Neural progenitor cell (in vitro differentiated cells): ENCODE measurements around the gene CALCOCO2. TPM values are rescaled to one million over a fixed set of nuclear protein-coding genes. Genes with fewer than 3 reads are reported as not detected.

Source experiments
- DNase-seq: peaks from one replicate; pipeline ENCODE4 v3.0.0-alpha.2; 2016; ENCODE audit warnings: low spot score
- H2AFZ ChIP-seq: fragments of 200-600 bp; sonication (generic); replicated peaks from 2 replicates; pipeline ENCODE4 v1.6.1; 2016; ENCODE audit warnings: antibody characterized with exemption
- H3F3A ChIP-seq: fragments of 200-600 bp; sonication (generic); 2 replicates; pipeline ENCODE4 v1.6.1; 2016; ENCODE audit warnings: antibody characterized with exemption, low read depth
- H3K27ac ChIP-seq: fragments of 200-600 bp; sonication (generic); 2 replicates; pipeline ENCODE4 v1.5.1; 2016; ENCODE audit warnings: mild to moderate bottlenecking
- H3K27me3 ChIP-seq: fragments of 200-600 bp; sonication (generic); 2 replicates; pipeline ENCODE4 v1.6.1; 2016; ENCODE audit warnings: mild to moderate bottlenecking, moderate library complexity
- H3K36me3 ChIP-seq: fragments of 200-600 bp; sonication (generic); 2 replicates; pipeline ENCODE4 v1.5.1; 2016
- H3K4me1 ChIP-seq: fragments of 200-600 bp; sonication (generic); 2 replicates; pipeline ENCODE4 v1.6.1; 2016; ENCODE audit warnings: mixed run types
- H3K4me2 ChIP-seq: fragments of 200-600 bp; sonication (generic); 2 replicates; pipeline ENCODE4 v1.6.1; 2016
- H3K4me3 ChIP-seq: fragments of 200-600 bp; sonication (generic); 2 replicates; pipeline ENCODE4 v1.5.1; 2016
- H3K79me2 ChIP-seq: fragments of 200-600 bp; sonication (generic); 2 replicates; pipeline ENCODE4 v1.6.1; 2016; ENCODE audit warnings: low read depth
- H3K9ac ChIP-seq: fragments of 200-600 bp; sonication (generic); 2 replicates; pipeline ENCODE4 v1.6.1; 2016
- H3K9me3 ChIP-seq: fragments of 200-600 bp; sonication (generic); 2 replicates; pipeline ENCODE4 v1.5.1; 2016; ENCODE audit warnings: low read depth
- H4K20me1 ChIP-seq: fragments of 200-600 bp; sonication (generic); 2 replicates; pipeline ENCODE4 v1.6.1; 2016; ENCODE audit warnings: low read depth
- H3K27ac Mint-ChIP-seq: 3 replicates; pipeline ENCODE4 v1.8.0; 2021; ENCODE audit warnings: mixed read lengths
- H3K27me3 Mint-ChIP-seq: 2 replicates; pipeline ENCODE4 v1.8.0; 2022; ENCODE audit warnings: low read depth, mild to moderate bottlenecking, inconsistent platforms, moderate library complexity, mixed read lengths; ENCODE audit not compliant: insufficient read depth
- H3K36me3 Mint-ChIP-seq: 3 replicates; pipeline ENCODE4 v1.8.0; 2021; ENCODE audit warnings: mixed read lengths
- H3K4me1 Mint-ChIP-seq: 3 replicates; pipeline ENCODE4 v1.8.0; 2021; ENCODE audit warnings: mixed read lengths
- H3K4me3 Mint-ChIP-seq: 3 replicates; pipeline ENCODE4 v1.8.0; 2021; ENCODE audit warnings: mild to moderate bottlenecking, moderate library complexity, mixed read lengths
- H3K9me3 Mint-ChIP-seq: 3 replicates; pipeline ENCODE4 v1.8.0; 2020; ENCODE audit warnings: mixed read lengths
- EZH2 ChIP-seq: fragments of 200-600 bp; sonication (generic); IDR thresholded peaks from 2 replicates; pipeline ENCODE4 v1.6.1; 2017; ENCODE audit warnings: antibody characterized with exemption, mild to moderate bottlenecking, moderate library complexity
- EZH2phosphoT487 ChIP-seq: fragments of 200-600 bp; sonication (generic); IDR thresholded peaks from 2 replicates; pipeline ENCODE4 v1.6.1; 2017; ENCODE audit warnings: antibody characterized with exemption
- total RNA-seq: library from RNA; depleted of rRNA; stranded (reverse); fragments of >200 nt; gene quantifications from 2 replicates; pipeline ENCODE4 v1.2.3, GENCODE V29; 2015; ENCODE audit warnings: low replicate concordance
- TF ChIP-seq, protein P1 (sequence below): fragments of 200-600 bp; sonication (generic); IDR thresholded peaks from 2 replicates; pipeline ENCODE4 v1.5.1; 2017; ENCODE audit warnings: antibody characterized with exemption, mild to moderate bottlenecking

Gene CALCOCO2
- total RNA-seq, 1 donor from 2014 or later, result 34.1 TPM

DNA sequence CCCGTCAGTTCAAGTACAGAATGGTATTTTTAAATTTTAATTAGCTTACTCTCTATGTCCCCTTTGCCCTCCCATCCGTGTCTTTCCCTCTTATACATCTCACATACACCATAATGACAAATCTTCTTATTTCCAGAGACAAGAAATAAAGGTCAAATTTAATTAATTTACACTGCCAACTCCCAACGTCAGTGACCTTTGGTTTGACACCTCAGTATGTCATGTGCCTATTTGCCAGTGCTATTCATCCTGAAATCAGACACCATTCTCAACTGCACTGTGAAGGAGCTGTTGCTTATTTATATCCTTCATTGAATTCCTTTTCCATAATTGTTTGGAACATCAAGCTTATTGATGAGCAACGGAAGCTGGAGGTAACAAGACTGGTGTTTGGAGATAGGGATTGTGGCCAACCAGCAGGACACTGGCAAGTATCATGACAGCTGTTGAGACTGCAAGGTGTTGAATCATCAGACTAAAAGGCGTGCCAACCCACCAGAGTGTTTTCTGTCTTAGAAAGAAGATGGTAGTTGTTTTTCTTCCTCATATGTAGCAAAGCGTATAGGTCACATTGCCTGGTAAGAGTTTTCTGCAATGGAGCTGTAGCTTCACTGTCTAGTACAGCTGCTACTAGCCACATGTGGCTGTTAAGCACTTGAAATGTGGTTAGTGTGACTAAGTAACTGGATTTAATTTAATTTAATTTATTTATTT lies 12.5 kb downstream of the CALCOCO2 start:
- no peak overlapping the region for H3K27ac Mint-ChIP-seq
- H3K9me3 Mint-ChIP-seq, result no peaks in the 10 kb centered on the region
- peaks cover 5% of the 10 kb centered on the region for H3K4me1 Mint-ChIP-seq
- Histone ChIP-seq H4K20me1 (no peaks in the 10 kb centered on the region), H3K9ac (no peak overlapping the region), H3K36me3 (no peaks in the 10 kb centered on the region), H3K4me3 (no peak overlapping the region), H3K4me1 (peaks cover 12% of the 10 kb centered on the region), H3K79me2 (no peaks in the 10 kb centered on the region), H2AFZ (no peak overlapping the region), H3K4me2 (no peak overlapping the region), H3K9me3 (no peaks in the 10 kb centered on the region), H3K27ac (no peak overlapping the region), H3F3A (no peaks in the 10 kb centered on the region), H3K27me3 (no peaks in the 10 kb centered on the region)
- no peak overlapping the region for H3K4me3 Mint-ChIP-seq
- TF ChIP-seq, protein P1, sequence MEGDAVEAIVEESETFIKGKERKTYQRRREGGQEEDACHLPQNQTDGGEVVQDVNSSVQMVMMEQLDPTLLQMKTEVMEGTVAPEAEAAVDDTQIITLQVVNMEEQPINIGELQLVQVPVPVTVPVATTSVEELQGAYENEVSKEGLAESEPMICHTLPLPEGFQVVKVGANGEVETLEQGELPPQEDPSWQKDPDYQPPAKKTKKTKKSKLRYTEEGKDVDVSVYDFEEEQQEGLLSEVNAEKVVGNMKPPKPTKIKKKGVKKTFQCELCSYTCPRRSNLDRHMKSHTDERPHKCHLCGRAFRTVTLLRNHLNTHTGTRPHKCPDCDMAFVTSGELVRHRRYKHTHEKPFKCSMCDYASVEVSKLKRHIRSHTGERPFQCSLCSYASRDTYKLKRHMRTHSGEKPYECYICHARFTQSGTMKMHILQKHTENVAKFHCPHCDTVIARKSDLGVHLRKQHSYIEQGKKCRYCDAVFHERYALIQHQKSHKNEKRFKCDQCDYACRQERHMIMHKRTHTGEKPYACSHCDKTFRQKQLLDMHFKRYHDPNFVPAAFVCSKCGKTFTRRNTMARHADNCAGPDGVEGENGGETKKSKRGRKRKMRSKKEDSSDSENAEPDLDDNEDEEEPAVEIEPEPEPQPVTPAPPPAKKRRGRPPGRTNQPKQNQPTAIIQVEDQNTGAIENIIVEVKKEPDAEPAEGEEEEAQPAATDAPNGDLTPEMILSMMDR, result no peak
- TF ChIP-seq EZH2phosphoT487, result no peak
- no peak for TF ChIP-seq EZH2
- H3K36me3 Mint-ChIP-seq, result peaks cover 8% of the 10 kb centered on the region
- no peaks in the 10 kb centered on the region for H3K27me3 Mint-ChIP-seq
- DNase-seq, result no peak

DNA sequence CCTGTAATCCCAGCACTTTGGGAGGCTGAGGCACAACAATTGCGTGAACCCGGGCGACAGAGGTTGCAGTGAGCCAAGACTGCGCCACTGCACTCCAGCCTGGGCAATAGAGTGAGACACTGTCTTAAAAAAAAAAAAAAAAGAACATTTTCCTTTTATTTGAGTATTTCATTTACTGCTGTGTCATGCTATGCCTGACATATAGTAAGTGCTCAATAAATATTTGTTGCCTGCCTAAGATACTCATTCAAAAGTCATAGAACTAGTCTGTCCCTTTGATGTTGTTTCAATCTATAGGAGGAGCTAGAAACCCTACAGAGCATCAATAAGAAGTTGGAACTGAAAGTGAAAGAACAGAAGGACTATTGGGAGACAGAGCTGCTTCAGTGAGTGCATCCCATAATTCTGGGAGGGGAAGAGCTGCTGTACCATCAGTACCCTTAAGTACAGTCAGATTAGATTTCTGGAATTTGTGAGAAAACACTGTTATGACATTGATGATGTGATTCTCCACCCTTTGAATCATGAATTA lies 20.0 kb downstream of the CALCOCO2 start:
- no peaks in the 10 kb centered on the region for H3K27me3 ChIP-seq
- Mint-ChIP-seq H3K4me3 (no peak overlapping the region), H3K27me3 (no peaks in the 10 kb centered on the region), H3K4me1 (no peaks in the 10 kb centered on the region), H3K36me3 (peaks cover 5% of the 10 kb centered on the region), H3K27ac (no peak overlapping the region), H3K9me3 (no peaks in the 10 kb centered on the region)
- no peak for DNase-seq
- H3K79me2 ChIP-seq, result no peaks in the 10 kb centered on the region
- H3K9ac ChIP-seq, result no peak overlapping the region
- no peak overlapping the region for H3K27ac ChIP-seq
- TF ChIP-seq EZH2 (no peak), EZH2phosphoT487 (no peak)
- TF ChIP-seq, protein P1, result no peak
- H3K4me3 ChIP-seq, result no peak overlapping the region
- no peaks in the 10 kb centered on the region for H3K4me1 ChIP-seq
- no peaks in the 10 kb centered on the region for H3K36me3 ChIP-seq
- no peak overlapping the region for H3K4me2 ChIP-seq
- H2AFZ ChIP-seq, result no peak overlapping the region
- H4K20me1 ChIP-seq, result no peaks in the 10 kb centered on the region
- no peaks in the 10 kb centered on the region for H3K9me3 ChIP-seq
- no peaks in the 10 kb centered on the region for H3F3A ChIP-seq

DNA sequence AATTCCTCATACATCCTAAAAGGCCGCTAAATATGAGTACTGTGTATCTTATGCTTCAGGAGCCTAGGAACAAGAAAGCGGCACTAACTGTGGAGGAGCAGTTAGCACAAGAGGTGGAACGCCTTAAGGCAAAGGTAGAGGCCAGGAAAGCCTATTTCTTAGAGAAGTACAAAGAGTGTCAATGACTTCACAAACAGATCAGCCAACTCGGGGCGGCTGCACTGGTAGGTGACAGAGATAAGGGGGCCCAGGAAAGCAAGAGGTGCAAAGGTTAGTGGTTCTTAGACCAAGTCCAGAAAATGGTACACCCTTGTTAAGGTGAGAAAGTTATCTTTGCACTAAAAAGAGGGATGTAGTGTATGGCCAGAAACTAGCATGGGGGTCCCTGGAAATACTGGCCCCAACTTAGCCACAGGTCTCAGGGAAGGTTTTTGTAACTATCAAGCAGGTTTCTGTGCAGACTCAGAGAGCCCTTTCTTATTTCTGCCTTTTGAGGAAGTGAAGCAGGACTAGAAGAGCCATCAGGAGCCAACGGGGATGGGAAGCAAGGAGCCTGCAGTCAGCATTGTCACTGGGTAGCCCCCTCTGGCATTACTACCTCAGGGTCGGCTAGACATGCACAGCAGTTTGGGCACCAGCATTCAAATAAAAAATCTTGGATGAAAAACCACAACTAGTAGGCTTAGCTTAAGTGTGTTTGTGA lies 24.1 kb downstream of the CALCOCO2 start:
- Histone ChIP-seq H2AFZ (no peak overlapping the region), H3K36me3 (no peaks in the 10 kb centered on the region), H3K27me3 (no peaks in the 10 kb centered on the region), H3K4me2 (no peak overlapping the region), H3F3A (no peaks in the 10 kb centered on the region), H3K9ac (no peak overlapping the region), H3K4me3 (no peak overlapping the region), H3K4me1 (no peaks in the 10 kb centered on the region), H4K20me1 (no peaks in the 10 kb centered on the region), H3K9me3 (no peaks in the 10 kb centered on the region), H3K27ac (no peak overlapping the region), H3K79me2 (no peaks in the 10 kb centered on the region)
- Mint-ChIP-seq H3K4me1 (no peaks in the 10 kb centered on the region), H3K27me3 (no peaks in the 10 kb centered on the region), H3K9me3 (no peaks in the 10 kb centered on the region), H3K27ac (no peak overlapping the region), H3K36me3 (peaks cover 5% of the 10 kb centered on the region), H3K4me3 (no peak overlapping the region)
- TF ChIP-seq, protein P1, result no peak
- TF ChIP-seq EZH2phosphoT487 (no peak), EZH2 (no peak)
- no peak for DNase-seq
